ENCODE results near the gene ROGDI. TPM values are rescaled to one million over a fixed set of nuclear protein-coding genes. Genes with fewer than 3 reads are reported as not detected.

Gene ROGDI
- total and polyA plus RNA-seq, 9 of the 15 experiments (the other 6 are each of a cell fraction or from before 2014, with no cell fraction given), result 0.97 to 37.3 (median 16.5) TPM

- no peak for TF ChIP-seq SFPQ (IDR thresholded peaks at IDR 0.05; ENCODE audit: low read depth, low read length)
- no peak for TF ChIP-seq NFIX (CRISPR knock-in tag; IDR thresholded peaks at IDR 0.05; ENCODE audit: low read depth)
- TF ChIP-seq BACH1 (tag; IDR thresholded peaks at IDR 0.05), result no peak
- no peak for TF ChIP-seq JUNB (CRISPR knock-in tag; conservative IDR thresholded peaks at IDR 0.05)
- TF ChIP-seq ZNF407 (IDR thresholded peaks at IDR 0.05; ENCODE audit: low read depth), result no peak
- peak; percentile 86 for TF ChIP-seq CHD2 (IDR thresholded peaks at IDR 0.05; ENCODE audit: low read depth, low read length)
- peak; percentile 74; the same call in 1 of the 2 replicates for TF ChIP-seq HINFP (tag; conservative IDR thresholded peaks at IDR 0.05; ENCODE audit: low read depth)
- TF ChIP-seq EZH2 (IDR thresholded peaks at IDR 0.05; ENCODE audit: borderline replicate concordance, low read depth, low read length), result no peak
- peak; percentile 45; the same call in 1 of the 2 replicates for TF ChIP-seq CTBP1 (IDR thresholded peaks at IDR 0.05; ENCODE audit: borderline replicate concordance)
- no peak for TF ChIP-seq ELF2 (CRISPR knock-in tag; IDR thresholded peaks at IDR 0.05)
- no peak for TF ChIP-seq ZNF79 (CRISPR knock-in tag; IDR thresholded peaks at IDR 0.05; ENCODE audit: low read depth)
- no peak for TF ChIP-seq STAT6 (CRISPR knock-in tag; IDR thresholded peaks at IDR 0.05)
Observed at GRCh38 chr16:4802659-4803287, 340 bp upstream of the ROGDI start (continued).

Data from K562 (cell line).